GM15510 (cell line): ENCODE results near the gene GRM2.

Source experiments
- POLR2A ChIP-seq: IDR thresholded peaks from 3 replicates; pipeline ENCODE4 v1.6.1; 2011; ENCODE audit warnings: borderline replicate concordance; ENCODE audit not compliant: insufficient read length; ENCODE audit errors: extremely low read depth

GRM2 gene

DNA sequence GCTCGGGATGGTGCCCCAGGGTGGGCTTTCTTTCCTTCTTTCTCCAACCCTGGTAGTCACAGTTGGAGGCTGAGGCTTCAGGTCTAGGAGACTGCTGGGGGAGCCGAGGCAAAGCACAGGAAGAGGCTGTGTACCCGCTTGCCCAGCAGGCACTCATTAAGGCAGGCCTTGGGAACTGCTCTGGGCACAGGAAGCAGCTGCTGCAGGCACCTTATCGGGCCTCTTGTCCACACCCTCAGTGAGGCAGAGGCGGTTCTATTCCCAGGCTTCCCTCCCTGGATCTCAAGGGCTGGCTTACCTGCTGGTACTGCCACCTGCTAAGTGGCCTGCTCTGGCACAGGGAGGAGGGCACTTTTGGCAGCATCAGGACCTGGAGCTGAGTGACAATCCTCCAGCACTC lies 15.8 kb upstream of the GRM2 start:
- no peak for TF ChIP-seq POLR2A

DNA sequence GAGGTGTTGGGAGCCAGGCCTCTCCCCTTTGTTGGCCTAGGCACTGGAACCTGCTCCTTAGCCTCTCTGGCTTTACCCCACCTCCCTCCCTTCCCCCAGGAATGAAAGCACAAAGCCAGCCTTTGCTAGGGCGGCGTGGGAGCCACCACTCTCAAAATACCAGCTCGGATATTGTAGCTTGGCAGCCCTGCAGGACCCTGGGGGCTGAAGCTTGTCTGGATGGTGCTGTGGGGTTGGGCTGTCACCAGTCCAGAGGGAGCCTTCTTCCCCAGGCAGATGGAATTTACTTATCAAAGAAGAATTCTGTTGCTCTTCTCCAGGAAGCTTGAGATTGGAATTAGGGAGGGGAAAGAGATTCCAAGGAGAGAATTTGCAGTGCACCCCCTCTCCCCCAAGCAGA lies 14.9 kb upstream of the GRM2 start:
- no peak for TF ChIP-seq POLR2A

DNA sequence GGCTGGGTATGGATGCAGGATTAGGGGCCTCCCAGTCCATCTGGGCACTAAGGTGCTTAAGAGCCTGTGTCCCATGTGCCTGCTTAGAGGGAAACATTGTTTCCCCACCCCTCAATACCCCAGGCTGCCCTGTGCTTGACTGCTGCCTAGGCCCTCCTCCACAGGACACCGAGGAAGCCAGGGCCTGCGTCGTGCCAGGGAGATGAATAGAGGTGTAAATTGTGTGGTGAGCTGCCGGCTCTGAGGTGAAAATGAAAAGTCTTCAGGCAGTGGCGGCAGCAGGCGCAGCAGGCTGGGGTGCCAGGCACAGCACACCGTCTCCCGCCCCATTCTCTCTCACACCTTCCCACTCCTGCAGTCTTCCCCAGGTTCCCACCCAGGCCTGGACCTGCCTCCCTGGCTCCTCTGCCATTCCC lies 13.9 kb upstream of the GRM2 start:
- no peak for TF ChIP-seq POLR2A

DNA sequence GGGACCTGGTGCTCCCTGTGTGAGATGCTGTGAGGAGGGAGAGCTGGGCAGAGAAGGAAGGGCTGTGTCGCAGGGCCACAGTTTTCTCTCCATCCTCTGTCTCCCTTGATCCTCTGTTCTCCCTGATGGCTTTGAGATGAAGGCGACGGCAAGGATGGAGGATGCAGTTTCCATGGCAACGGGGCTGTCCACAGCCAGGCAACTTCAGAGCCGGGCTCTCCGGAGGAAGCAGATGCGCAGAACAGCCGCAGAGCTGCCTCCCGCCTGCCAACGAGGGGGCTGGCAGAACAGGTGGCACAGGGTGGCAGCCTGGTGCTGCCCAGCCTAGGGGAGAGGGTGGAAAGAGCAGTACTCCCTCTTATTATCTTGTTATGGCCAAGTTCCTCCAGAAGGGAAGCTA lies 9.9 kb upstream of the GRM2 start:
- no peak for TF ChIP-seq POLR2A

DNA sequence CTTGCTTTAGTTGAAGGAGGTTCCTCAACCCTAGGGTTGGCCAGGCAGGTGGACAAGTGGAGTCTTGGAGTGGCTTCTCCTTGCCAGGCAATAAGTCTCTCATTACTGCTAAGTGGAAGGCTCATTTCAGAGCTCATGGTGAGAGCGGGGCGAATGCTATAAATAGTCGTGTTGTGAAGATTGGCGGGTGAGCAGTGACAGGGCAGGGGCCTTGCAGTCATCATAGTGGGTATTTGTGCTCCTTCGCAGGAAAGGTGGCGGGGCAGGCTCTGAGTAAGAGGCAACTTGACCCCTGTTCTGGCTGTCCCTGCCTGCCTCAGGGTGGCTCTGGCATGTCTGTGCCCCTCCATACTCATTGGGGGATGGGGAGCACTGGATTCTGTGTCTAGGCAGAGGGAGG lies 8.7 kb upstream of the GRM2 start:
- no peak for TF ChIP-seq POLR2A

DNA sequence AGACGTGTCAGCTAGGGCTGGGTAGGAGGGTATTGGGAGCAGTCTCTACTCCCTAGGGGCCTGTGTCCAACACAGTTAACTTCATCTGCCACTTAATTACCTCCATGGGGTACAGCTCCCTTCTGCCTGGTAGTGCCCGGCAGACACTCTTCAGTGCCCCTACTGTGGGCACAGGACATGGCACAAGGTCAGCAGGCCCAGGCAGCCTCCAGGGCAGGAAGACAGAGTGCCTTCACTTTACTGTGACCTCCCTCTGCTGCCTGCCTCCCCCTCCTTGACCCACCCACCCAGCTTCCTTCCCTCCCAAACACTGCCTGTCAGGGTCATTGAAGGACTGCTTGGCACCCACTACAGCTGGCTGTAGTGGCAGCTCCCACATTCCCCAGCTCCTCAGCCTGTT lies 6.5 kb upstream of the GRM2 start:
- no peak for TF ChIP-seq POLR2A

DNA sequence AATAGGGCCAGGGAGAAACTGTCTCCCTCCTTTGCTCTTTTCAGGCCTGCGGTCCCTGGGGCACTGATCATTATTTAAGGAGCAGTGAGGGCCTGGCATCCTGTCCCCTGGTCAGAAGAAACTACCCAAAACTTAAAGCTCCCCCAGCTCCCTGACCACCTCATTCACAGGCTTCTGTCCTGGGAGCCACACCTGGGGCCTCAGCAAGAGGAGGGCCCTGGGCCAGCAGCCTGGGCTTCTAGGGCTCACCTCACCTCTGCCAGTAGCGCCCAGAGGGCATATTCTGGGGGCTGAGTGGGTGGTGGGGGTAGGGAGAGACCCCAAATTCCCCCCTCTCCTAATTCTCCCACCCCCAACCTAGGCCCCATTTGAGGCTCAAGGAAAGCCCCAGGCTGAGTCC lies 4.7 kb upstream of the GRM2 start:
- TF ChIP-seq POLR2A = no peak

DNA sequence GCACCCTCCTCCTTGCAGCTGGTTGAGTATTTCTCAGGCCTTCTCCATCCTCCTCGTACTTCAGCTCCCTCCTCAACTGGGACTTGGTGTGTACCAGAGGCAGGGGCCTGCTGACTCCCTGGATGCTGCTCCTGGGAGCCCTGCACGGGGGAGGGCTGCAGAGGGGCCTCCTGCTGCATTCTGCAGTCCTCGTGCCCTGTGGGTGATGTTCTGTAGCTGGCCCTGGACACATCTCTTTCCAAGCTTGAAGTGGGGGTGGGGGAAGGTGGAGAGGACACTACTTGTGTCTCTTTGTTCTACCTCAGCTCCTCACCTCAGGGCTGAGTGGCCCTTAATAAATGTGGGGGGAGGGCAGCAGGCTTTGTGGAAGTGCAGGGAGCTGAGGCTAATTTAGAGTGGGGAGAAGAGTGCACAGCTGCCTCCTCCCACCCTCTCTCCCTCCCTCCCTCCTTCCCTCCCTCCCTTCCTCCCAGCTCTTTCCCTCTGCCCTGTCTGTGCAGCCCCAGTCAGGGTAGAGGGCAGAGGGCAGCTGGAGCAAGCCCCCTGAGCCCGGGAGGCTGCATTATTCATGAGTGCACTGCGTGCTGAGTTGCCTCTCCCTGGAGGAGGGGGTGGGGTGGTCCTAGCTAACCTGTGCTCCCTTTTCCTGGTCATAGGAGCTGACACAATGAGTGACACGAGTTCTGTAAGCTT lies 3.7 kb upstream of the GRM2 start:
- no peak for TF ChIP-seq POLR2A

DNA sequence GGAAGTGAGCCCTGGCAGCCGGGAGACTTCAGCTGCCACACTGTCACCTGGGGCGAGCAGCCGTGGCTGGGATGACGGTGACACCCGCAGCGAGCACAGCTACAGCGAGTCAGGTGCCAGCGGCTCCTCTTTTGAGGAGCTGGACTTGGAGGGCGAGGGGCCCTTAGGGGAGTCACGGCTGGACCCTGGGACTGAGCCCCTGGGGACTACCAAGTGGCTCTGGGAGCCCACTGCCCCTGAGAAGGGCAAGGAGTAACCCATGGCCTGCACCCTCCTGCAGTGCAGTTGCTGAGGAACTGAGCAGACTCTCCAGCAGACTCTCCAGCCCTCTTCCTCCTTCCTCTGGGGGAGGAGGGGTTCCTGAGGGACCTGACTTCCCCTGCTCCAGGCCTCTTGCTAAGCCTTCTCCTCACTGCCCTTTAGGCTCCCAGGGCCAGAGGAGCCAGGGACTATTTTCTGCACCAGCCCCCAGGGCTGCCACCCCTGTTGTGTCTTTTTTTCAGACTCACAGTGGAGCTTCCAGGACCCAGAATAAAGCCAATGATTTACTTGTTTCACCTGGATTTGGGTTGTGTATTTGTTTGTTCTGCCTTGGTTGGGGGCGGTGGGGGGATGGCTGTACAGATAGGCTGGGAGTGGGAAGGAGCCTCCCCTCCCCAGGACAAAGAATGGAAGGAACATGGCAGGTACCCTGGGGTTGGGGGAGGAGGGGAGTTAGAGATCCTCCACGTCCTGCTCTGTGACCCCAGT lies 2.9 kb upstream of the GRM2 start:
- TF ChIP-seq POLR2A = no peak

DNA sequence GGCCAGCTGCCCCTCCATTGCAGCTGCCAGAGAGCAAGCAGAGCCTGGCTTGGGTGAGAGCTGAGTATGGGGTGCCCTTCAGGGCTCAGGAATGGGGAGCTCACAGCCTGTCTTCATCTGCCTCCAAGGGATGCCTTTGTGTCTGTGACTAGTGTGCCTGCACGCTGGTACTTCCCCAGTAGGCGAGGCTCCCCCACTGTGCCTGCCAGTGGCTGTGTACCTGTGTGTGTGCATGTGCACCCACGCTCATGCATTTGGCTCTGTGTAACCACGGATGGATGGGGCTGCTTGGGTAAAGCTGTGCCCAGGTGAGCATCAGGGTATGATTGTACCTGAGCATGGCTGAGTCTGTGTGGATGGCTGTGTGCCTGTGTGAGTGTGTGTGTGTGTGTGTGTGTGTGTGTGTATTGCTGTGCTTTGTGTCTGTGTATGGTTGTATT lies 2.3 kb upstream of the GRM2 start:
- no peak for TF ChIP-seq POLR2A

DNA sequence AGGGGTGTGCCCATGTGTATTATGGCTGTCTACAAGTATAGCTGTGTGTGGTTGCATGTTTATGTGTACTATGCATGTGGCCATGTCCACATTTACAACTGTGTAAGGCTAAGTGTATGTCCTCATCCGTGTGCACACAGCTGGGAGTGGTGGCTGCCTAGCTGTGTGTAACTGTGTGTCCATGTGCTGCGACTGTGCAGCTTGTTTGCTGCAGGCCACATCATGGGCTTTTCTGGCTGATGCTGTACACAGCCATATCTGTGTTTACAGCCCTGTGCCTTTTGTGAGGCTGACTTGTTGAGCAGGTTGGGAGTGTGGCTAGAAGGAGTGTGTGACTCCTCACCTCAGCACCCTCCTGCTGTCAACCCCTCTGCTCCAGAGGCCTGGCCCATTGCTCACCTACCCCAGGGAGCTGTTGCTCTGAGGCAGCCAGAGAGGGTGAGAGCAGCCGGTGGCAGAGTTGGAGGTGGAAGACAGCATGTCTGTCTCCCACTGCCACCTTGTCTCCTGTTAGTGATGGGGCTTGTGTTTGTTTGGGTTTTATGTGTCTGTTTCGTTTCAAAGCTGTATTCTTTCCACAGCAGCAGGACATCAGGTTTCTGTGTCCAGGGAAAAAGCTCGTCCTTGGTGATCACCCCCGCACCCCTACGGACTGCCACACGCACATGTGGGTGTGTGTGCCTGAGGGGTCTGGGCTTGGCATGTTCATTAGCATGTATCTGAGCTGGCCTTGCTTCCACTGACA lies 1.4 kb upstream of the GRM2 start:
- TF ChIP-seq POLR2A = no peak

DNA sequence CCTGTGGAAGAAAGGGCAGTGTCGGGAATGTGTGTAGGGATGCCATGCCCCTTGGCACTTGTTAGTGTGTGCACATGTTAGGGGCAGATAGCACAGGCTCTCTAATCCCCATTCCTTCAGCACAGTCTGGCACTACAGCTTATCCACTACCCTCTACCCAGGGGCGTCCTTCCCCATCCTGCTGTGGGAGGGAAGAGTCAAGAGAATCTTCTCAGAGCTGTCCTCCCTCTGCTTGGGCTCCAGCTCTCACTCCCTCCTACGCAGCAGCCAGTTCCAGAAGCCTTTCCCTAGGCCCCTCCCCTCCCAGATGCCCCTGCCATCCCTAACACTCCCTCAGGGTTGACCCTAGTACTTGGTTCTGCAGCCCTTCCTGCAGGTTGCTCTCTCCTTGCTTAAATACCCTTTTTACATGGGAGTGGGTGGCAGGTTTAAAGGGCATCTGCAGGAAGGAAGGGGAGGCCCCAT lies 815 bp upstream of the GRM2 start:
- no peak for TF ChIP-seq POLR2A

DNA sequence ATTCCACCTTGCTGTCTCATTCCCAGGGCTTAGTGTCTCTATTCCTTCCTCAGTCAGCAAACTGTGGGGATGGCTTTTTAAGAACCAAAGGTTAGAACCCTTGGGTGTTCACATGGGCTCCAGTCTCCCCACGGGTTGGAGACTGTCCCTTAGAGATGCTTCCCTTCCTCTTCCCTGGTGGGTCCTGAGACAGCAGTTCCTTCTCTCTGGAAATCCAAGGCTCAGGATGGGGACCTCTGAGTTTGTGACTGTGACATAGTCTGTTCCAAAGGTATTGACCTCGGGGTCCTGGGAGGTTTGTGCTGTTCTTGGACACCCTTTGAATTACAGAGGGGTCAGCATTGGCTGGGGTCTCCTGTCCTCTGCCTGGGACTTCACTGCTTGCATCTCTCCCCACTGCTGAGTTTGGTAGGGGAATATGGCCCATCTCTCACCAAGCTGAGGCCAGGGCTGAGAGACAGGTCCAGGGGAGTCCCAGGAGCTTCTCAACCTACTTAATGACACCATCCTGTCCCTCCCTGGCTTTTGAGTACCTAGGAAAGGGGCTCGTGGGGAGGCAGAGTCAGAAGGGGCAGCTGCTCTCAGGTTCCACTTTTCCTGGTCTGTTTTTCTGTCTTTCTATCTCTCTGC lies 1.5 kb downstream of the GRM2 start:
- TF ChIP-seq POLR2A = no peak

DNA sequence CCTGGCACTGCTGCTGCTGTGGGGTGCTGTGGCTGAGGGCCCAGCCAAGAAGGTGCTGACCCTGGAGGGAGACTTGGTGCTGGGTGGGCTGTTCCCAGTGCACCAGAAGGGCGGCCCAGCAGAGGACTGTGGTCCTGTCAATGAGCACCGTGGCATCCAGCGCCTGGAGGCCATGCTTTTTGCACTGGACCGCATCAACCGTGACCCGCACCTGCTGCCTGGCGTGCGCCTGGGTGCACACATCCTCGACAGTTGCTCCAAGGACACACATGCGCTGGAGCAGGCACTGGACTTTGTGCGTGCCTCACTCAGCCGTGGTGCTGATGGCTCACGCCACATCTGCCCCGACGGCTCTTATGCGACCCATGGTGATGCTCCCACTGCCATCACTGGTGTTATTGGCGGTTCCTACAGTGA lies 2.1 kb downstream of the GRM2 start:
- no peak for TF ChIP-seq POLR2A

DNA sequence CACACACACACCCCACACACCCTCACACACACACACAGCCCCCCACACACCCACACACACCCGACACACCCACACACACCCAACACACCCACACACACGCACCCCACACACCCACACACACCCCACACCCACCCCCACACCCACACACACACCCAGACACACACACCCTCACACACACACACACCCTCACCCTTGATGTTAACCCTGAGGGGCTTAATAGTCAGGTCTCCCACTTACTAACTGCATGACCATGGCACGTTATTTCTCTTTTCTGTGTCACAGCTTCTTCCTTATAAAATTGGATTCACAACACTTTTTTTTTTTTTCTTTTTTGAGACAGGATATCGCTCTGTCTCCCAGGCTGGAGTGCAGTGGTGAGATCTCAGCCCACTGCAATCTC lies 2.8 kb downstream of the GRM2 start:
- no peak for TF ChIP-seq POLR2A

DNA sequence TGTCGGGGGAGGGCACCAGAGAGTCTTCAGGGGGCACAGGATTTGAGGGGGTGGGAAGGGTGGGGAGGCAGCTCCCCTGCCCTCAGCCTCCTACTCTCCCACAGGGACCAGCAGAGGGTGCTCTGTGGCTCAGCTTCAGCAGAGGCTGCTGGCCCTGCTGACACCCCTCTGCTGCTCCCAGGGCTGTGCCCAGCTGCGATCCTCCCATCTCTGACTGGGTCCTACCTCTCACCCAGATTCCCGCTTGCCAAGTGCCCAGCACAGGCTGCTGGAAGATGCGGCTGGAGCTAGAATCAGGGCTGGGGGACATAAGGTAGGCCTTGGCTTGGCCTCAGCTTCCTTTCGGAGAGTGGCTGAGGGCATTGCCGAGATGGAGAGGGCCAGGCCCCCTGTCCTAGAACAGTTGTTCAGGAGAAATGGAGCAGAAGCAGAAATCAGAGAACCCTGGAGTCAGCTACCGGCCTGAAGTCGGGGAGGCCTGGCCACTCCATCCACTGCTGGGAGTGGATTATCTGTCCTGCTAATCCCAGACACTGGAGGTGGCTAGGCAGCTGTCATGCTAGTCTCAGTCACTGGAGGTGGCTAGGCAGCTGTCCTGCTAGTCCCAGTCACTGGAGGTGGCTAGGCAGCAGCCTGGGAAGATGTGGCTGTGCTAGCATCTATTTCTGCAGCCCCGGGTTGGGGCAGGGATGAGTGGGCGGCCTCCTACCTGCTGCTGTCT lies 3.9 kb downstream of the GRM2 start:
- TF ChIP-seq POLR2A = no peak
